ENCODE data around the gene LMO7.

The LMO7 gene

GRCh38 chr13:75669706-75670105 lies 33.6 kb downstream of the LMO7 start:
- no peak for TF ChIP-seq EP300 (IDR thresholded peaks at IDR 0.05; ENCODE audit: borderline replicate concordance)
- no peak for TF ChIP-seq FOXM1 (IDR thresholded peaks at IDR 0.05; ENCODE audit: borderline replicate concordance, low read depth)
- no peak for TF ChIP-seq TCF12 (IDR thresholded peaks at IDR 0.05; ENCODE audit: low read depth)
- TF ChIP-seq YY1 (IDR thresholded peaks at IDR 0.05; ENCODE audit: low read depth) = no peak
- TF ChIP-seq RAD21 (IDR thresholded peaks at IDR 0.05; ENCODE audit: low read depth) = no peak
- no peak for TF ChIP-seq TAF1 (IDR thresholded peaks at IDR 0.05; ENCODE audit: low read depth)
- no peak for TF ChIP-seq REST (IDR thresholded peaks at IDR 0.05; ENCODE audit: low read depth)
- TF ChIP-seq CEBPB (IDR thresholded peaks at IDR 0.05) = no peak
- no peak for TF ChIP-seq TEAD4 (IDR thresholded peaks at IDR 0.05)
- no peak for TF ChIP-seq USF1 (IDR thresholded peaks at IDR 0.05)
- TF ChIP-seq CREB1 (IDR thresholded peaks at IDR 0.05; ENCODE audit: low read depth) = no peak
- TF ChIP-seq NFIC (IDR thresholded peaks at IDR 0.05) = no peak
- TF ChIP-seq MAX (IDR thresholded peaks at IDR 0.05) = no peak
- no peak for TF ChIP-seq EGR1 (IDR thresholded peaks at IDR 0.05)
- TF ChIP-seq ZBTB7A (IDR thresholded peaks at IDR 0.05; ENCODE audit: low read depth) = no peak

- no peak for TF ChIP-seq TEAD4 (IDR thresholded peaks at IDR 0.05)
- no peak for TF ChIP-seq EGR1 (IDR thresholded peaks at IDR 0.05)
- no peak for TF ChIP-seq YY1 (IDR thresholded peaks at IDR 0.05; ENCODE audit: low read depth)
- TF ChIP-seq NFIC (IDR thresholded peaks at IDR 0.05) = no peak
- no peak for TF ChIP-seq TCF12 (IDR thresholded peaks at IDR 0.05; ENCODE audit: low read depth)
- TF ChIP-seq MAX (IDR thresholded peaks at IDR 0.05) = no peak
- TF ChIP-seq EP300 (IDR thresholded peaks at IDR 0.05; ENCODE audit: borderline replicate concordance) = no peak
Measured at GRCh38 chr13:75670496-75670895, 34.4 kb downstream of the LMO7 start.

DNA sequence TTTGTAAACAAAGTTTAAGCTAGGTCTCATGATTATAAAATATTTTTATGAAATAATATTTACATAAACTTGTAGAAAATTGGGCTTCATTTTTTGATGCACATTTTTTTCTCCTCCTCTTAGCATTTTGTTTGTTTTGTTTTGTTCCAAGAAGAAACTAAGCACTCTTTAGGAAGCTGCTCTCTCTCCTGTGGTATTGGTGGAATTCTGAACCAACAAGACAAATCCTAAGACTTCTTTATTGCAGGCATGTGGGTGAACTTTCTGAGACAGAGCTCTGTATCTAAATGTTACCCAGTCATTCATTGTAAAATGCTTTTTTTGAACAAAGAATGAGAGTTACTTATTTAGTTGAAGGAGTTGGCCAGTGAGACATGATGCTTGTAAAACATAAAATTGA lies 39.3 kb downstream of the LMO7 start:
- TF ChIP-seq EP300 (IDR thresholded peaks at IDR 0.05; ENCODE audit: borderline replicate concordance) (no peak), TEAD4 (IDR thresholded peaks at IDR 0.05) (no peak), TCF12 (IDR thresholded peaks at IDR 0.05; ENCODE audit: low read depth) (no peak), REST (IDR thresholded peaks at IDR 0.05; ENCODE audit: low read depth) (no peak), CEBPB (IDR thresholded peaks at IDR 0.05) (no peak), USF1 (IDR thresholded peaks at IDR 0.05) (no peak), CREB1 (IDR thresholded peaks at IDR 0.05; ENCODE audit: low read depth) (no peak), FOXM1 (IDR thresholded peaks at IDR 0.05; ENCODE audit: borderline replicate concordance, low read depth) (no peak), TAF1 (IDR thresholded peaks at IDR 0.05; ENCODE audit: low read depth) (no peak)

GRCh38 chr13:75679459-75679858 lies 43.3 kb downstream of the LMO7 start:
- TF ChIP-seq TAF1 (IDR thresholded peaks at IDR 0.05; ENCODE audit: low read depth) (no peak), NFIC (IDR thresholded peaks at IDR 0.05) (no peak), REST (IDR thresholded peaks at IDR 0.05; ENCODE audit: low read depth) (no peak)

DNA sequence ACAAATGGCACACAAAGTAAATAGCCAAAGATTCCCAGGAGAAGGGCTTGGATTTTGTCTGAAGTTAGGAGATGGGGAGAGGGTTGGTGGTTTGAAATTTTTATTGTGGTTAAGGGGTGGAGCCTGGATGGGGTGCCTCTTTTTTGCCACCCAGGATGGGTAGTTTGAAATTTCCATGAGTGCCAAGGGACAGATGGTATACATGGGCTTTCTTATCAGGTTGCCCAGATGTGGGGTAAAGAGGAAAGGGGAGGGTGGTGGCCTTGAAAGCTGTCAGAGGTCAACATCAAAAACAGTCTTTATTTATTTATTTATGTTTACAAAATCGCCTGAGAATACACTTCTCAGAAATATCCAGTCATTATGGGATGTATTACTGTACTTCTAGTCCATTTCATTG lies 46.2 kb downstream of the LMO7 start:
- TF ChIP-seq REST (IDR thresholded peaks at IDR 0.05; ENCODE audit: low read depth) (no peak), TCF12 (IDR thresholded peaks at IDR 0.05; ENCODE audit: low read depth) (no peak), CREB1 (IDR thresholded peaks at IDR 0.05; ENCODE audit: low read depth) (no peak), TAF1 (IDR thresholded peaks at IDR 0.05; ENCODE audit: low read depth) (no peak), EP300 (IDR thresholded peaks at IDR 0.05; ENCODE audit: borderline replicate concordance) (no peak), EGR1 (IDR thresholded peaks at IDR 0.05) (no peak), YY1 (IDR thresholded peaks at IDR 0.05; ENCODE audit: low read depth) (no peak), CEBPB (IDR thresholded peaks at IDR 0.05) (no peak), NFIC (IDR thresholded peaks at IDR 0.05) (no peak), MAX (IDR thresholded peaks at IDR 0.05) (no peak), TEAD4 (IDR thresholded peaks at IDR 0.05) (no peak), RAD21 (IDR thresholded peaks at IDR 0.05; ENCODE audit: low read depth) (no peak), ZBTB7A (IDR thresholded peaks at IDR 0.05; ENCODE audit: low read depth) (no peak), FOXM1 (IDR thresholded peaks at IDR 0.05; ENCODE audit: borderline replicate concordance, low read depth) (no peak), USF1 (IDR thresholded peaks at IDR 0.05) (no peak)
